Mesendoderm (in vitro differentiated cells): ENCODE results near the gene SPATA31D4.
"Not testable (repeated sequence)": the region's sequence is repeated elsewhere in the genome, so short reads cannot be mapped to it uniquely, and the experiment has no call there.

Experiments used
- DNase-seq: peaks from one replicate; pipeline ENCODE4 v3.0.0; 2013
- H2AK5ac ChIP-seq: 2 replicates; pipeline ENCODE4 v1.6.1; 2013; ENCODE audit warnings: low read length, inconsistent platforms
- H2BK120ac ChIP-seq: 2 replicates; pipeline ENCODE4 v1.6.1; 2013; ENCODE audit warnings: low read depth, mild to moderate bottlenecking, low read length, moderate library complexity, mixed read lengths
- H2BK15ac ChIP-seq: replicated peaks from 2 replicates; pipeline ENCODE4 v1.6.1; 2013; ENCODE audit warnings: low read depth, mild to moderate bottlenecking, moderate library complexity
- H2BK5ac ChIP-seq: 2 replicates; pipeline ENCODE4 v1.6.1; 2013; ENCODE audit warnings: low read length, inconsistent platforms
- H3K18ac ChIP-seq: 2 replicates; pipeline ENCODE4 v1.6.1; 2013; ENCODE audit warnings: mild to moderate bottlenecking, low read length, mixed read lengths
- H3K23ac ChIP-seq: one replicate; pipeline ENCODE4 v1.6.1; 2013; ENCODE audit warnings: low read length
- H3K27ac ChIP-seq: 2 replicates; pipeline ENCODE4 v1.5.1; 2013; ENCODE audit warnings: low read depth, mild to moderate bottlenecking, inconsistent platforms, low read length, moderate library complexity
- H3K27me3 ChIP-seq: 2 replicates; pipeline ENCODE4 v1.6.1; 2013; ENCODE audit warnings: low read length, control low read depth, mild to moderate bottlenecking, inconsistent platforms; ENCODE audit not compliant: insufficient read depth, poor library complexity
- H3K36me3 ChIP-seq: 2 replicates; pipeline ENCODE4 v1.6.1; 2013; ENCODE audit warnings: low read length, inconsistent platforms; ENCODE audit not compliant: control insufficient read depth, insufficient read depth
- H3K4ac ChIP-seq: one replicate; pipeline ENCODE4 v1.6.1; 2013; ENCODE audit warnings: low read depth, mild to moderate bottlenecking, low read length, moderate library complexity
- H3K4me1 ChIP-seq: 2 replicates; pipeline ENCODE4 v1.6.1; 2013; ENCODE audit warnings: low read depth, low read length, inconsistent platforms; ENCODE audit not compliant: control insufficient read depth
- H3K4me2 ChIP-seq: 2 replicates; pipeline ENCODE4 v1.6.1; 2013; ENCODE audit warnings: low read length
- H3K4me3 ChIP-seq: 2 replicates; pipeline ENCODE4 v1.5.1; 2013; ENCODE audit warnings: mild to moderate bottlenecking, low read length
- H3K56ac ChIP-seq: one replicate; pipeline ENCODE4 v1.6.1; 2013; ENCODE audit warnings: low read length
- H3K79me1 ChIP-seq: 2 replicates; pipeline ENCODE4 v1.6.1; 2013; ENCODE audit warnings: low read length, inconsistent platforms
- H3K79me2 ChIP-seq: 2 replicates; pipeline ENCODE4 v1.6.1; 2013; ENCODE audit warnings: mild to moderate bottlenecking, low read length; ENCODE audit not compliant: control insufficient read depth, insufficient read depth
- H3K9ac ChIP-seq: 2 replicates; pipeline ENCODE4 v1.6.1; 2013; ENCODE audit warnings: low read length, inconsistent platforms
- H4K5ac ChIP-seq: one replicate; pipeline ENCODE4 v1.6.1; 2013; ENCODE audit warnings: low read length
- H4K8ac ChIP-seq: one replicate; pipeline ENCODE4 v1.6.1; 2013; ENCODE audit warnings: low read depth, mild to moderate bottlenecking, control low read depth, low read length, moderate library complexity
- WGBS: extraction: QIAGEN DNeasy Blood & Tissue Kit; methylation state at CpG from one replicate; pipeline ENCODE4 v1.1.7; 2013; ENCODE audit warnings: low lambda C conversion rate, missing lambda C conversion rate; ENCODE audit not compliant: insufficient coverage; ENCODE audit errors: extremely low coverage; 5-methylcytosine and 5-hydroxymethylcytosine counted together

The SPATA31D4 gene

DNA sequence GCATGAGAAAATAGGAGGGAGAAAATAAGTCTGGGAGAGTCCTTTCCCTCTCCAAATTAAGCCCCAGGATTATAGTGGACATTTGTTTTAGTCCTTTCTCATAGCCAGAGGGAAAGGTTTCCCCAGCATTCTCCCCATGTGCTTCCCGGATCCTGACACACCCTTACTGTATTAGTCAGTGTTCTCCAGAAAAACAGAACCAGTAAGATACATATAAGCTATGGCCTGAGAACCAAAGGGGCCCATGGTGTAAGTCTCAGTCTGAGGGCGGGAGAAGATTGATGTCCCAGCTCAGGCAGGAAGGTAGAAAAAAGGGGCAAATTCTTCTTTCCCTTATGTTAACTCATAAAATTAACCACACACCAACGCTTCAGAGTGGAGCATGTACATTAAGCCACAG lies 25.6 kb upstream of the SPATA31D4 start:
- Histone ChIP-seq H2AK5ac (no peak overlapping the region), H2BK120ac (no peak overlapping the region), H3K9ac (no peak overlapping the region), H3K4me2 (no peak overlapping the region), H3K79me2 (no peaks in the 10 kb centered on the region), H3K4ac (no peak overlapping the region), H3K27me3 (no peaks in the 10 kb centered on the region), H3K4me3 (no peak overlapping the region), H3K79me1 (no peaks in the 10 kb centered on the region), H3K36me3 (no peaks in the 10 kb centered on the region), H3K23ac (no peak overlapping the region), H4K5ac (no peak overlapping the region), H3K56ac (no peak overlapping the region), H2BK15ac (no peak overlapping the region), H3K27ac (no peak overlapping the region), H3K18ac (no peak overlapping the region), H3K4me1 (no peaks in the 10 kb centered on the region), H4K8ac (no peak overlapping the region), H2BK5ac (no peak overlapping the region)
- DNase-seq = no peak
- no CpG with 5 or more reads among the region's 3 CpGs for WGBS

DNA sequence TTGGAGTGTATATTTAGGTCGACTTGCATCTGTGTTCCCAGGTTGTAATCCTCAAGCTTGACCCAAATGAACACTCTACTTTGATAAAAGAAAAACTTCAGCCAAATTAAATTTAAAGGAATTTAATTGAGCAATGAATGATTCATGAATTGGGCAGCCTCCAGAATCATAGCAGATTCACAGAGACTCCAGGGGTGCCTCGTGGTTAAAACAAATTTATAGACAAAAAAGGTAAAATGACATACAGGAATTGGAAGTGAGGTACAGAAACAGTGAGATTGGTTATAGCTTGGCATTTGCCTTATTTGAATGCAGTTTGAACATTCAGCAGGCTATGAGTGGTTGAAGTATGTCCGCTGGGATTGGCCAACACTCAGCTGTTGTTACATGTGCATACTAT lies 21.6 kb upstream of the SPATA31D4 start:
- no peak overlapping the region for H4K8ac ChIP-seq
- no peak overlapping the region for H3K23ac ChIP-seq
- no peak overlapping the region for H2AK5ac ChIP-seq
- H3K4me2 ChIP-seq = no peak overlapping the region
- H3K27ac ChIP-seq = no peak overlapping the region
- DNase-seq = no peak
- H3K79me1 ChIP-seq = no peaks in the 10 kb centered on the region
- no peak overlapping the region for H2BK120ac ChIP-seq
- no peaks in the 10 kb centered on the region for H3K4me1 ChIP-seq
- H3K27me3 ChIP-seq = no peaks in the 10 kb centered on the region
- no peak overlapping the region for H3K9ac ChIP-seq
- H4K5ac ChIP-seq = no peak overlapping the region
- H3K56ac ChIP-seq = no peak overlapping the region
- no peak overlapping the region for H3K18ac ChIP-seq
- no peak overlapping the region for H3K4me3 ChIP-seq
- H3K79me2 ChIP-seq = no peaks in the 10 kb centered on the region
- no peaks in the 10 kb centered on the region for H3K36me3 ChIP-seq
- no peak overlapping the region for H2BK15ac ChIP-seq
- no CpG with 5 or more reads among the region's 3 CpGs for WGBS
- no peak overlapping the region for H2BK5ac ChIP-seq
- H3K4ac ChIP-seq = no peak overlapping the region

DNA sequence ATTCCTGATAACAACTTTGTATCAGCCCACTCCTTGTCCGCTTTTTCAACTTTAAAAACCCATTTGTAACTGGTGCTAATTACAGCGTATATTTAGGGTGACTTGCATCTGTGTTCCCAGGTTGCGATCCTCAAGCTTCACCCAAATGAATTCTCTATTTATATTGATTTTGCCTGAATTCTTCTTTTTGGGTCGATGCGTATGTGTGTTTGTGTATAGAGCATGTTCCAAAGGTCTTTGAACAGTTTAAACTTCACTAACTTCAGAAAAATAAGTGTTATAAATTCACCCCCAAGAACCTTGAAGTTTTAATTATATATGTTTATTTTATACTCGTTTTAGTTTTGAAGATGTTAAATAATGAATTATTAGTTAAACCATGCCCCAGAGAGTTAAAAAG lies 16.1 kb upstream of the SPATA31D4 start:
- Histone ChIP-seq H3K9ac (no peak overlapping the region), H3K23ac (no peak overlapping the region), H3K4ac (no peak overlapping the region), H3K18ac (no peak overlapping the region), H3K56ac (no peak overlapping the region), H2BK15ac (no peak overlapping the region), H2BK120ac (no peak overlapping the region), H3K36me3 (no peaks in the 10 kb centered on the region), H3K79me2 (no peaks in the 10 kb centered on the region), H3K27me3 (no peaks in the 10 kb centered on the region), H3K79me1 (no peaks in the 10 kb centered on the region), H3K4me2 (no peak overlapping the region), H4K5ac (no peak overlapping the region), H3K4me3 (no peak overlapping the region), H2AK5ac (no peak overlapping the region), H3K4me1 (no peaks in the 10 kb centered on the region), H3K27ac (no peak overlapping the region), H2BK5ac (no peak overlapping the region), H4K8ac (no peak overlapping the region)
- no CpG with 5 or more reads among the region's 6 CpGs for WGBS
- DNase-seq = no peak

DNA sequence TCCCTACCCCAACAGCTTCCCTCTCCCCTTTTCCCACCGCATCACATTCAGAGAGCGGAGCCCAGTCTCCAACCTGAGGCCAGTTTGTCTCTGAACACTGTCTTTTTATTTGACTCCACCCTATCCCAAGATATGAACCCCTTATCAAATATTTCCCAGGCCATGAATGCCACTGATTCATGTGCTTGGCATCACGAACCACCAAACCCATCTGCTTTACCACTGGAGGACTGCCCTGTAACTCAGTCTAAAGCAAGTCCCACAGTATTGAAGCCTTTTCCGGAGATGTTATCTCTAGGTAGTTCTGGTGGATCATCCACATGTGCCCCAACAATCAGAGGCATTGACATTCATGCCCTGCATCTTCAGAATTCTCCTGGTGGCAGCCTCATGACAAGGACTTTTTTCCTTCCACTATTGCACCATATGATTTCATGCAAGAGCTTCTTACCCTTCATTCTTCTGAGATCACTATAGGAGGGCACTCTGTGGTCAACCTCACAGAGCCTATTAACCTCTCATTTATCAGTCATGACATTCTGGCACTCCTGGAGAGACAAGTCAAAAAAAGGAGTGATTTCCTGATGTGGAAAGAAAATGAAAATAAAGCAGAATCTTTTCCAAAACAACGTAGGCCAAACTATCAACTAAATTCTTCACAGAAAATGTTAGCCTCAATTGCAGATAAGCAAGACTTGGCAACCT lies 12.3 kb upstream of the SPATA31D4 start:
- Histone ChIP-seq H3K79me2 (no peaks in the 10 kb centered on the region), H3K9ac (no peak overlapping the region), H3K4ac (no peak overlapping the region), H3K4me1 (no peaks in the 10 kb centered on the region), H3K36me3 (no peaks in the 10 kb centered on the region), H2BK15ac (no peak overlapping the region), H2AK5ac (no peak overlapping the region), H2BK5ac (no peak overlapping the region), H3K27ac (no peak overlapping the region), H3K79me1 (no peaks in the 10 kb centered on the region), H4K5ac (no peak overlapping the region), H3K4me3 (no peak overlapping the region), H3K18ac (no peak overlapping the region), H3K23ac (no peak overlapping the region), H3K56ac (no peak overlapping the region), H3K27me3 (no peaks in the 10 kb centered on the region), H2BK120ac (no peak overlapping the region), H4K8ac (no peak overlapping the region), H3K4me2 (no peak overlapping the region)
- DNase-seq = no peak
- no CpG with 5 or more reads among the region's 5 CpGs for WGBS

DNA sequence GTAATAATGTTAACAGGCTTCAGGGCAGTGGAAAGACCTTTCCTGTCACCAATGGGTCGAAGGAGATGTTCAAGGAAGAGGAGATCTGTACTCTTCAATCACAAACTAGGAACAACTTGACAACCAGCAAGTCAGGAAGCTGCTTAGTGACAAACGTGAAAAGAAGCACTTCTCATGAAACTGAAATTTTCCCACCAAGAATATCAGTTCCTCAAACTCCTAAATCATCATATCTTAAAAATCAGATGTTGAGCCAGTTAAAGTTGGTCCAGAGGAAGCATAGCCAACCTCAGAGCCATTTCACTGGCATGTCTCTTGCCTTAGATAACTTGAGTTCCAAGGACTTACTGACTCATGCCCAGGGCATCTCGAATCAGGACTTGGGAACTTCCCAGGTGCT lies 9.7 kb upstream of the SPATA31D4 start:
- H4K5ac ChIP-seq, H3K36me3 ChIP-seq, H2BK15ac ChIP-seq, H3K23ac ChIP-seq, H4K8ac ChIP-seq, H3K4me2 ChIP-seq, H3K4me3 ChIP-seq, H3K4ac ChIP-seq, H3K27me3 ChIP-seq, H3K4me1 ChIP-seq, H3K56ac ChIP-seq, H2AK5ac ChIP-seq, H3K9ac ChIP-seq, DNase-seq, H3K18ac ChIP-seq, H2BK5ac ChIP-seq, H3K79me1 ChIP-seq, H2BK120ac ChIP-seq, H3K27ac ChIP-seq, H3K79me2 ChIP-seq: not testable (repeated sequence)
- WGBS = no CpG with 5 or more reads among the region's 3 CpGs

DNA sequence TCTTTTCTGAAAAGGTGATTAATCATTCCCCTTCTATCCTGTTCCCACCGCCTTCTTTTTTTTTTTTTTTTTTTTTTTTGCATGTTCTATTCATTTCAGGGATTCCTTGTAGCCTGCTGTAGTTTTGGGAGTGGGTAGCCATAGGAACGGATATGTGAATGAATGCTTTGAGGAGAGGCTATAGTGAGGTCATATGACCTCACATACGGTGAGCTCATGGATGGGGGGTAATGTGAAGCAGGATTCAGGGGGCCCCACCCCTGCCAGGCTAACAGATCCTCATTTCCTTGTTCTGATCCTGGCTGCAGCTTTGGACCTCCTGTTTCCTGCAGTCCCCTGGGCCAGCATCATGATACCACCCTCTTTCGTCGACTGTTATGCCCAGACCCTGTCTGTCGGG lies 1.9 kb downstream of the SPATA31D4 start:
- DNase-seq, H4K5ac ChIP-seq, H3K18ac ChIP-seq, H3K4me1 ChIP-seq, H3K56ac ChIP-seq, H3K79me1 ChIP-seq, H3K27ac ChIP-seq, H3K27me3 ChIP-seq, H3K4me3 ChIP-seq, H3K4ac ChIP-seq, H2BK5ac ChIP-seq, H3K4me2 ChIP-seq, H2AK5ac ChIP-seq, H4K8ac ChIP-seq, H3K23ac ChIP-seq, H3K9ac ChIP-seq, H2BK15ac ChIP-seq, H3K79me2 ChIP-seq, H3K36me3 ChIP-seq, H2BK120ac ChIP-seq: not testable (repeated sequence)
- no CpG with 5 or more reads among the region's 6 CpGs for WGBS
